Activated naive CD8-positive, alpha-beta T cell treated with anti-CD3 and anti-CD28 coated beads, Interleukin-2, amount 10 ng/mL, durations not matched to agents 7 days and 5 days (primary cell): ENCODE data around the gene DHX32. TPM values are rescaled to one million over a fixed set of nuclear protein-coding genes. Genes with fewer than 3 reads are reported as not detected.
"Not testable (repeated sequence)": the region's sequence is repeated elsewhere in the genome, so short reads cannot be mapped to it uniquely, and the experiment has no call there.

Experiments
- ATAC-seq: fragments of 150-1000 bp; cut with Tn5 transposase; one replicate; pipeline ENCODE4 v1.10.0; 2021; ENCODE audit warnings: low read depth, moderate library complexity
- POLR2A ChIA-PET: fragments of 350-600 bp; sonication (Branson Sonifier 250); formaldehyde crosslinking; loops from one replicate; lab custom pipeline; 2021; ENCODE audit warnings: antibody characterized with exemption; lab: Charles Lee
- DNase-seq: peaks from one replicate; pipeline ENCODE4 v3.0.0; 2021
- H3K27ac Mint-ChIP-seq: one replicate; pipeline ENCODE4 v1.8.0; 2022; ENCODE audit warnings: mild to moderate bottlenecking, mixed read lengths
- H3K27me3 Mint-ChIP-seq: one replicate; pipeline ENCODE4 v1.8.0; 2022; ENCODE audit warnings: mild to moderate bottlenecking, moderate library complexity, mixed read lengths
- H3K36me3 Mint-ChIP-seq: one replicate; pipeline ENCODE4 v1.8.0; 2021; ENCODE audit warnings: mild to moderate bottlenecking, mixed read lengths
- H3K4me1 Mint-ChIP-seq: one replicate; pipeline ENCODE4 v1.8.0; 2021; ENCODE audit warnings: mixed read lengths
- H3K4me3 Mint-ChIP-seq: one replicate; pipeline ENCODE4 v1.8.0; 2022; ENCODE audit warnings: mild to moderate bottlenecking, moderate library complexity, mixed read lengths
- H3K9me3 Mint-ChIP-seq: one replicate; pipeline ENCODE4 v1.8.0; 2021; ENCODE audit warnings: mixed read lengths
- total RNA-seq, 2 experiments: library from RNA; stranded (reverse); gene quantifications; one replicate each; pipeline ENCODE4 v1.2.3, GENCODE V29; 2021

DHX32 gene, protein sequence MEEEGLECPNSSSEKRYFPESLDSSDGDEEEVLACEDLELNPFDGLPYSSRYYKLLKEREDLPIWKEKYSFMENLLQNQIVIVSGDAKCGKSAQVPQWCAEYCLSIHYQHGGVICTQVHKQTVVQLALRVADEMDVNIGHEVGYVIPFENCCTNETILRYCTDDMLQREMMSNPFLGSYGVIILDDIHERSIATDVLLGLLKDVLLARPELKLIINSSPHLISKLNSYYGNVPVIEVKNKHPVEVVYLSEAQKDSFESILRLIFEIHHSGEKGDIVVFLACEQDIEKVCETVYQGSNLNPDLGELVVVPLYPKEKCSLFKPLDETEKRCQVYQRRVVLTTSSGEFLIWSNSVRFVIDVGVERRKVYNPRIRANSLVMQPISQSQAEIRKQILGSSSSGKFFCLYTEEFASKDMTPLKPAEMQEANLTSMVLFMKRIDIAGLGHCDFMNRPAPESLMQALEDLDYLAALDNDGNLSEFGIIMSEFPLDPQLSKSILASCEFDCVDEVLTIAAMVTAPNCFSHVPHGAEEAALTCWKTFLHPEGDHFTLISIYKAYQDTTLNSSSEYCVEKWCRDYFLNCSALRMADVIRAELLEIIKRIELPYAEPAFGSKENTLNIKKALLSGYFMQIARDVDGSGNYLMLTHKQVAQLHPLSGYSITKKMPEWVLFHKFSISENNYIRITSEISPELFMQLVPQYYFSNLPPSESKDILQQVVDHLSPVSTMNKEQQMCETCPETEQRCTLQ
- total RNA-seq: 10 to 100 TPM; 19.1 to 21.1 TPM

DNA sequence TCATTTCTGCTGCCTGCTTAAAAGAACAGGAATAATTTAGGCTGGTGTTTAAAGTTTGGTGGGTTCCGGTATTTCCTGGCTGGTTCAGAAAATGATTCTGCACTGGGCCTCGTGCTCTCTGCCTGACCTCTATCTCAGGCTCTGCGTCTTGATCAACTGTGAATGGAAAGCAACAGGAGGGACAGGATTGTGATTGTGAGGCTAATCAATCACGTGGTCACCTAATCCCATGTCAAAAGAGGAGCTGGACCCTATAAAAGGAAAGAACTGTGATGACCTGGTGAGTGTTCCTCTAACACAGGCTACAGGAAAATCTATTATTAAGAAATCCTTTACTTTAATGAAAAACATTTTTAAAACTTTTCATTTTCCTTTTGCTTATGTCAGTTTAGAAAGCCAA lies at the start of gene DHX32:
DHX32 (minus strand) TSS at position 101 of the 400 bp plus-strand sequence. CDS start 468 bp downstream, outside the sequence.
- no peaks in the 10 kb centered on the region for H3K4me1 Mint-ChIP-seq
- no peaks in the 10 kb centered on the region for H3K27me3 Mint-ChIP-seq
- no peak within 1 kb of the TSS for H3K27ac Mint-ChIP-seq
- H3K36me3 Mint-ChIP-seq: peaks cover 22% of the 10 kb centered on the region
- POLR2A ChIA-PET: no interaction called here
- DNase-seq (no peak), ATAC-seq (no peak)
- peaks cover 2% of the 10 kb centered on the region for H3K9me3 Mint-ChIP-seq
- no peak within 1 kb of the TSS for H3K4me3 Mint-ChIP-seq

DNA sequence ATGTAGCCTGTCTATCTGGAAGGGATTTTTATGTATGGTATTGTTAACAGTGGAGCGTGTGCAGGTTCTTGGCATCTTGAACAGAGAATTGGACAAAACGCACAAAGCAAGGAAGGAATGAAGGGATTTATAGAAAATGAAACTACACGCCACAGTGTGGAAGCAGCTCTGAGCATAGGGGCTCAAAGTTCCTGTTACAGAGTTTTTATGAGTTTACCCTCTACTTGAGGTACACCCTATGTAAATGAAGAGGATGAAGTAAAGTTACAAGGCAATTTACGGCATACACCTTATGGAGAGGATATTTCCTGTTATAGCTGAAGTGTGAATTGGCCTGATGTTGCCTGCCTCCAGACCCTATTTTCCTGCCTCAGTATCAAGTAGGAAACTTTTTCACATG lies 48.5 kb upstream of the DHX32 start:
- Mint-ChIP-seq H3K9me3 (no peaks in the 10 kb centered on the region), H3K27ac (no peak overlapping the region), H3K36me3 (no peaks in the 10 kb centered on the region), H3K4me3 (no peak overlapping the region), H3K4me1 (no peaks in the 10 kb centered on the region), H3K27me3 (peaks cover 11% of the 10 kb centered on the region)
- DNase-seq (no peak), ATAC-seq (no peak)
- POLR2A ChIA-PET: no interaction called here

DNA sequence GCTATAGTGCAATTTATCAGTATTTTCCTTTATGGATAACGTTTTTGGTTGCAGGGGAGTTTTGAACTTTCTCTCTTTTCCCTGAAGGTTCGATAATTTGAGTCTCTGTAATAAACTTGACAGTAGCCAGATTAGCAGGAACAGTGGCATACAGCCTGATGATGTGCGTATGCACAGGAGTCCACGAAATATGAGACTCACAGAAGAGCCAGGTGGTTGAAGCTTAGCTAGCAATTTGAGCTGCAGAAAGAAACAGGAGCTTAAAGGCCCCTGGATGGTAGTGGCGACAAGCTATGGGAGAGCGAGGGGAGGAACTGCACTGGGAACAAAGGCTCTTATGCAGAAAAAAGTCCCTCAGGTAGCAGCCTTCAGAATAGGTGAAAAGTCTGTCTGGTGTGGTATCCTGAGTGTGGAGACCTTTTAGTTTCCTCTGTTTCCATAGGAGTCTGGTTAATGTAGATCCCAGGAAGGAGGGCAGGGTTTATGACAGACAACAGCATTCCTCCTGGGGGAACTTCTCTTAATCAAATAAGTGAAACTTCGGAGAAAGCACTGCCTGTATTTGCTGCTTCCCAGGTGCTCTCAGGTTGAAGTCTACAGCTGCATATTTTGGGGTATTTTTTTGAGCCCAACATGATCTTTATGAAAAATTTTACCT lies 48.0 kb upstream of the DHX32 start:
- ATAC-seq: no peak
- DNase-seq: no peak

DNA sequence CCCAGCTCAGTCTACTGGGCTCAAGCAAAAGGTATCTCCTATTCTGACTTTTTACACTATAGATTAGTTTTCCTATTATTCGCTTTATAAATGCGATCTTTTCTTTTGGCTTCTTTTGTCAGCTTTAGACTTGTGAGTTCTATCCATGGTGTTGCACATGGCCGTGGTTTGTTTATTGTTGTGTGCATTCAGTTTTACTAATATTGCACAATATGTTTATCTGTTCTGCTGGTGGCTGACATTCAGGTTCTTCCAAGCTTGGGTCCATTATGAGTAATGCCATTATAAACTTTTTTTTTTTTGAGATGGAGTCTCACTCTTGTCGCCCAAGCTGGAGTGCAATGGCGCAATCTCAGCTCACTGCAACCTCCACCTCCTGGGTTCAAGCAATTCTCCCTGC lies 46.2 kb upstream of the DHX32 start:
- ATAC-seq, H3K4me1 Mint-ChIP-seq, DNase-seq, H3K27me3 Mint-ChIP-seq, H3K4me3 Mint-ChIP-seq, H3K9me3 Mint-ChIP-seq, H3K27ac Mint-ChIP-seq, H3K36me3 Mint-ChIP-seq, POLR2A ChIA-PET: not testable (repeated sequence)

More for the DNA sequence above, 48.0 kb upstream of the DHX32 start:
- no peaks in the 10 kb centered on the region for H3K9me3 Mint-ChIP-seq
- H3K4me1 Mint-ChIP-seq: no peaks in the 10 kb centered on the region
- no peaks in the 10 kb centered on the region for H3K36me3 Mint-ChIP-seq
- H3K4me3 Mint-ChIP-seq: no peak overlapping the region
- peaks cover 8% of the 10 kb centered on the region for H3K27me3 Mint-ChIP-seq
- H3K27ac Mint-ChIP-seq: no peak overlapping the region
- POLR2A ChIA-PET: no interaction called here

DNA sequence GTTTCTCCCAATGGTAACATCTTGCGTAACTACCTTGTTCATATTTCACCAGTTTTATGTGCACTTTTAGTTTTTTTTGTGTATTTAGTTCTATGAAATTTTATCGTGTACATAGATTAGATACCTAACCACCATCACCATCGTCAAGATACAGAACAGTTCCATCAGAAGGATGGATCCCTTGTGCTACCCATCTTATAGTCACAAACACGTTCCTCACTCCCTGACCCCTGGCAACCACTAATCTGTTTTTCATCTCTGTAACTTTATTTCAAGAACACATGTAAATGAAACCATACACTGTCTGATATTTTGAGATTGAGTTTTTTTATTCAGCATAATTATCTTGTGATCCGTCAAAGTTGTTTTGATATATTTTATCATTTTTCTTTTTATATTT lies 45.2 kb upstream of the DHX32 start:
- DNase-seq (no peak), ATAC-seq (no peak)
- Mint-ChIP-seq H3K4me3 (no peak overlapping the region), H3K27me3 (no peaks in the 10 kb centered on the region), H3K27ac (no peak overlapping the region), H3K9me3 (no peaks in the 10 kb centered on the region), H3K4me1 (no peaks in the 10 kb centered on the region), H3K36me3 (no peaks in the 10 kb centered on the region)
- POLR2A ChIA-PET: no interaction called here

DNA sequence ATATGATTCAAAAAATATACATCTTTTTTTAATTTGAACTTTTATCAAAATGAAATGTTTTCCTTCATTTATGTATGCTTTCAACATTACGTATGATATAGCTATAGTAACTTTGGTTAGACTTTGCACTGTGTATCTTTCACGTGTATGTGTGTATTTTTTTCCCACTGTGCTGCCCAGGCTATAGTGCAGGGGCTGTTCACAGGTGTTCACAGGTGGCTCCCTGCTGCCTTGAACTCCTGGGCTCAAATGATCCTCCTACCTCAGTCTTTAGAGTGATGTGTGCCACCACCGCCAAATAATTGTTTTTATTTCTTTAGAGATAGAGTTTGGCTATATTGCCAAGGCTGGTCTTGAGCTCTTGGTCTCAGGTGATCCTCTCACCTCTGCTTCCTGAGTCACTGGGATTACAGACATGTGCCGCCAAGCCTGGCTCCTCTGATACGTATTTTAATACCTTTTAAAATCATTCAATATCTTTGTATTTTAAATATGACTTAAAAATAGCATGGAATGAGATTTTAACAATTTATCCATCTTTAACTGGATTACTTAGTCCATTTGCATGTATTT lies 44.3 kb upstream of the DHX32 start:
- ATAC-seq: no peak
- no peaks in the 10 kb centered on the region for H3K9me3 Mint-ChIP-seq
- POLR2A ChIA-PET: no interaction called here

DNA sequence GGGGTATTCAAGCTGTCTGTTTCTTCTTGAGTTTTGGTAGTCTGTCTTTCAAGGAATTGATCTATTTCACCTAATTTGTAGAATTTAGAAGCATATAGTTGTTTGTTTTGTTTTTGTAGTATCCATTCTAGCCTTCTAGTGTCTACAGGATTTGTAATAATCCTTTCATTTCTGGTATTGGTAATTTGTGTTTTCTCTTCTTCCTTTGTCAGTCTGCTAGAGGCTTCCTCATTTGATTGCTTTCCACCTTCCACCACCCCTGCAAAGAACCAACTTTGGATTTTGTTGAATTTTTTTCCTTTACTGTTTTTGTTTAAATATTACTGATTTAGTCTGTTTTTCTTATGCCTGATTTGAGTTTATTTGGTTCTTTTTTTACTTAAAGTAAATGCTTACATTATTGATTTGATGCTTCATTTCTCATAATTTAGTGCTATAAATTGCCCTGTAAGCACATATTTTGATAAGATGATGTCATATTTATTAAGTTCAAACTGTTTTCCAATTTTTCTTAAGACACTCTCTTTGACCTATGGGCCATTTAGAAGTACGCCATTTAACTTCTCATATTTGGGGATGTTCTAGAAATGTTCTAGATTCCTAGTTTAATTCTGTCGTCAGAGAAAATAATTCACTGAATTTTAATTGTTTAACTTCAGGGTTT lies 40.7 kb upstream of the DHX32 start:
- H3K9me3 Mint-ChIP-seq, H3K4me1 Mint-ChIP-seq, POLR2A ChIA-PET, H3K27me3 Mint-ChIP-seq, DNase-seq, H3K36me3 Mint-ChIP-seq, H3K27ac Mint-ChIP-seq, ATAC-seq, H3K4me3 Mint-ChIP-seq: not testable (repeated sequence)

More for the DNA sequence above, 44.3 kb upstream of the DHX32 start:
- Mint-ChIP-seq H3K4me3 (no peak overlapping the region), H3K27me3 (no peaks in the 10 kb centered on the region), H3K27ac (no peak overlapping the region), H3K4me1 (no peaks in the 10 kb centered on the region), H3K36me3 (no peaks in the 10 kb centered on the region)
- no peak for DNase-seq

DNA sequence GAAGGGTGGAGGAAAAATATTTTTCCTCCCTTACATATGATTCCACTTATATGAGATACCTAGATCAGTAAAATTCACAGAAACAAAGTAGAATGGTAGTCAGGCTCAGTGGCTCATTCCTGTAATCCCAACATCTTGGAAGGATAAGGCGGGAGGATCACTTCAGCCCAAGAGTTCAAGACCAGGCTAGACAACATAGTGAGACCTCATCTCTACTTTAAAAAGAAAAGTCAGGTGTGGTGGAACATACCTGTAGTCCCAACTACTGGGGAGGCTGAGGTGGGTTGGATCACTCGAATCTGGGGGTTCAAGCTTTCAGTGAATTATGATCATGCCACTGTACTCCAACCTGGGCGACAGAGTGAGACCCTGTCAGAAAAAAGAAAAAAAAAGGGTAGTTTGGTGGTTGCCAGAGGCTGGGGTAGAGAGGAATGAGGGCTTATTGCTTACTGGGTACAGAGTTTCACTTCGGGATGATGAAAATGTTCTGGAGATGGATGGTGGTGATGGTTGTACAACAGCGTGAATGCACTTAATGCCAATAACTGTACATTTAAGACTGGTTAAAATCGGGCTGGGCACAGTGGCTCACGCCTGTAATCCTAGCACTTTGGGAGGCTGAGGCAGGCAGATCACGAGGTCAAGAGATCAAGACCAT lies 36.7 kb upstream of the DHX32 start:
- DNase-seq, H3K36me3 Mint-ChIP-seq, H3K4me3 Mint-ChIP-seq, H3K4me1 Mint-ChIP-seq, POLR2A ChIA-PET, ATAC-seq, H3K27ac Mint-ChIP-seq, H3K9me3 Mint-ChIP-seq, H3K27me3 Mint-ChIP-seq: not testable (repeated sequence)

DNA sequence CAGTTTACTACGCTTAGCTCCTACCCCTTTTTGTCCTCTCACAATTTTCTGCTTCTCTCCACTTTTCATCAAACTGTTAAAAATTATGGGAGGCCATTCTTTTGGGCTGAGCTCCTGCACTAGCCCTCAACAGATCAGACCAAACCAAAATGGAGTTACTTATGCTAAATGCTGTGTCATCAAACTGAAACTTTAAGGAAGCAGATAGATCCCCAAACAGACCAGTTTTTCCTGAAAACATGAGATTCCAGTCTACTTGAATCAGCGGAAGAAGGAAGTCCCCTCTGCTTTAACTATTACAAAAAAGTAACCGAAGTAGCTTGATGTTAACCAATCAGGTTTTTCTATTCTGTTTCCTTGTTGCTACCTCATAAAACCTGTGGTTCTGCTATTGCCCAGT lies 35.9 kb upstream of the DHX32 start:
- DNase-seq (no peak), ATAC-seq (no peak)
- Mint-ChIP-seq H3K9me3 (peaks cover 1% of the 10 kb centered on the region), H3K27me3 (peaks cover 3% of the 10 kb centered on the region), H3K4me3 (no peak overlapping the region), H3K27ac (no peak overlapping the region), H3K4me1 (no peaks in the 10 kb centered on the region), H3K36me3 (no peaks in the 10 kb centered on the region)
- POLR2A ChIA-PET: no interaction called here

DNA sequence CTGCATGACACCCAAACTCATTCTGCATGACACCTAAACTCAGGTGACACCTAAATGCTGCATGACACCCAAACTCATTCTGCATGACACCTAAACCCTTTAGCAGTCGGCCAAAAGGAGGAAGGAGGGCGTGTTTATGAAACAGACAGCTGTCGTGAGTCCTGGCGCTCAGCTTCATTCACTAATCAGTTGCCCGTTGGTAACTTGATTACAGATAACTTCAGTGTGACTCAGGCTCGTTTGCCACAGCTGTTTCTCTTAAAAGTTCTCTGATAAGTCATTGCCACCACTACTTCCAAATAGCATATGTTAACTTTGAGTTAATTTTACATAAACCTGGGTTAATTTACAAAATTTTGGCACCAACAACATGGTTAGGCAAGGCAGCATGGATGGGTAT lies 32.2 kb upstream of the DHX32 start:
- H3K27ac Mint-ChIP-seq, POLR2A ChIA-PET, DNase-seq, H3K9me3 Mint-ChIP-seq, ATAC-seq, H3K27me3 Mint-ChIP-seq, H3K36me3 Mint-ChIP-seq, H3K4me3 Mint-ChIP-seq, H3K4me1 Mint-ChIP-seq: not testable (repeated sequence)

DNA sequence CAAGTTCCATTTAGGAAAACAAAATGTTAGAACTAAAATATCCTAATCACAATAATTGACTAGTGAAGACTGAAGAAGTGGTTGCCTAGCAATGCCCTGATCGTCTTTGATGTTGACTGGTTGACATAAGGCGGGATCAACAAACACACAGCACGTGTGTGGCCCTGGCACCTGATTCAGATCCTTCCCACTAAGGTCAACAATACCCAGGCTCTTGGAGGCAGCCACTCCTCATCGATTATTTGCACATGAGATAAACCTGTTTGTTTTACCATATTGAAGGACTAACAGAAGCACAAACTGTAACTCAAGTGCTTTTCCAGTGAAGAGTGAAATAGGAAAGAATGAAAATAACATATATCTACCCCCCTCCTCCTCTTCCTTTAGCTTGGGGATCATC lies 30.9 kb upstream of the DHX32 start:
- peaks cover 6% of the 10 kb centered on the region for H3K27me3 Mint-ChIP-seq
- H3K4me3 Mint-ChIP-seq: no peak overlapping the region
- no peaks in the 10 kb centered on the region for H3K36me3 Mint-ChIP-seq
- no peak for ATAC-seq
- no peak overlapping the region for H3K27ac Mint-ChIP-seq
- POLR2A ChIA-PET: no interaction called here
- H3K4me1 Mint-ChIP-seq: no peaks in the 10 kb centered on the region
- no peaks in the 10 kb centered on the region for H3K9me3 Mint-ChIP-seq
- no peak for DNase-seq

DNA sequence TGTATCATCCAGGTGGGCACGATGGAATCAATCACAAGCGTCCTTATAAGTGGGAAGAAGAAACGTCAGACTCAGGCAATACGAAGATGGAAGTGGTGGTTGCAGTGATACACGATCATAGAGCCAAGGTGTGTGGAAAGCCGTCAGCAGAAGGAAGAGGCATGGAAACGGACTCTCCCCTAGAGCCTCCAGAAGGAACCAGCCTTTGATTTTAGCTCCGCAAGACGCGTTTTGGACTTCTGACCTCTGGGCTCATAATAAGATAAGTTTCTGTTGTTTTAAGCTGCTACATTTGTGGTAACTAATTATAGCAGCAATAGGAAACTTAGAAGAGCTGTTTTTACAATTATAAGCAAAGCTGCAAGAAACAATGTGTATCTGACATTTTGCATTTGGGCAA lies 30.1 kb upstream of the DHX32 start:
- POLR2A ChIA-PET: no interaction called here
- H3K4me1 Mint-ChIP-seq: no peaks in the 10 kb centered on the region
- no peaks in the 10 kb centered on the region for H3K36me3 Mint-ChIP-seq
- H3K27ac Mint-ChIP-seq: no peak overlapping the region
- ATAC-seq (no peak), DNase-seq (no peak)
- no peak overlapping the region for H3K4me3 Mint-ChIP-seq
- peaks cover 4% of the 10 kb centered on the region for H3K27me3 Mint-ChIP-seq
- no peaks in the 10 kb centered on the region for H3K9me3 Mint-ChIP-seq

DNA sequence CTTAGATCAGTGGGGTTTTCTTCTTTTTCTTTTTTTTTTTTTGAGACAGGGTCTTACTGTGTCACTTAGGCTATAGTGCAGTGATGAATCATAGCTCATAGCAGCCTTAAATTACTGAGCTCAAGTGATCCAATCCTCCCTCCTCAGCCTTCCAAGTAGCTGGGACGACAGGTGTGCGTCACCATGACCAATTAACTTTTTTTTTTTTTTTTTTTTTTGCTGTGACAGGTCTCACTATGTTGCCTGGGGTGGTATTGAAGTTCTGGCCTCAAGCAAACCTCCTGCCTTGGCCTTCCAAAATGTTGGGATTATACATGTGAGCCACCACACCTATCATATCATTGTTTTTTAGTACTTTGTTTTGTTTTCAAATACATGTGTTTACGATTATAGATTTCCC lies 28.4 kb upstream of the DHX32 start:
- H3K36me3 Mint-ChIP-seq, H3K9me3 Mint-ChIP-seq, H3K4me3 Mint-ChIP-seq, DNase-seq, H3K4me1 Mint-ChIP-seq, H3K27ac Mint-ChIP-seq, POLR2A ChIA-PET, H3K27me3 Mint-ChIP-seq, ATAC-seq: not testable (repeated sequence)
